ENCODE measurements around the gene ALAD. TPM values are rescaled to one million over a fixed set of nuclear protein-coding genes. Genes with fewer than 3 reads are reported as not detected.

The ALAD gene
- total and polyA plus RNA-seq, 2 of the 13 experiments (the other 11 are each of a cell fraction or from before 2014, with no cell fraction given), result 21.8 to 30.1 TPM

- no peak for TF ChIP-seq AKNA (CRISPR knock-in tag; IDR thresholded peaks at IDR 0.05; ENCODE audit: borderline replicate concordance)
- peak; percentile 46; the same call in 1 of the 2 replicates for TF ChIP-seq ETV5 (CRISPR knock-in tag; IDR thresholded peaks at IDR 0.05; ENCODE audit: borderline replicate concordance)
- no peak for TF ChIP-seq ZBTB37 (CRISPR knock-in tag; IDR thresholded peaks at IDR 0.05)
- TF ChIP-seq ZNF629 (CRISPR knock-in tag; conservative IDR thresholded peaks at IDR 0.05), result peak; percentile 47
- TF ChIP-seq ZNF224 (CRISPR knock-in tag; IDR thresholded peaks at IDR 0.05), result peak; percentile 24; the same call in 1 of the 2 replicates
- TF ChIP-seq ZNF205 (CRISPR knock-in tag; IDR thresholded peaks at IDR 0.05), result no peak; the same call in 1 of the 2 replicates
- peak; percentile 89 for TF ChIP-seq KMT2A (CRISPR knock-in tag; IDR thresholded peaks at IDR 0.05)
- peak; percentile 96 for TF ChIP-seq ZBTB25 (CRISPR knock-in tag; IDR thresholded peaks at IDR 0.05)
- no peak for TF ChIP-seq ZNF646 (CRISPR knock-in tag; IDR thresholded peaks at IDR 0.05)
- TF ChIP-seq MAX (IDR thresholded peaks at IDR 0.05), result peak; percentile 97
- peak; percentile 88 for TF ChIP-seq RNF2 (conservative IDR thresholded peaks at IDR 0.05; ENCODE audit: low read depth)
- TF ChIP-seq PAWR (CRISPR knock-in tag; IDR thresholded peaks at IDR 0.05; ENCODE audit: borderline replicate concordance), result no peak; the same call in 1 of the 2 replicates
- peak; percentile 79 to 81 for TF ChIP-seq POLR2A (IDR thresholded peaks at IDR 0.05; ENCODE audit: insufficient read depth in 1 of 2, low read depth in 2 of 2, low read length in 2 of 2)
- TF ChIP-seq ZNF232 (CRISPR knock-in tag; IDR thresholded peaks at IDR 0.05; ENCODE audit: borderline replicate concordance), result no peak
- peak; percentile 59 for TF ChIP-seq SP2 (CRISPR knock-in tag; IDR thresholded peaks at IDR 0.05)
These were observed 9.3 kb upstream of the ALAD start, which contains the start of the genes C9orf43 and POLE3 (continued) for GRCh38 chr9:113410207-113410864.

Measured in HepG2 (cell line).